Glutamatergic neuron (in vitro differentiated cells): Measurements from ENCODE around the gene ELOVL5. TPM values are rescaled to one million over a fixed set of nuclear protein-coding genes. Genes with fewer than 3 reads are reported as not detected.

Experiments used
- DNase-seq: peaks from one replicate; pipeline ENCODE4 v3.0.0; 2022
- H3K27ac Mint-ChIP-seq: one replicate; pipeline ENCODE4 v1.8.0; 2020; ENCODE audit warnings: mild to moderate bottlenecking, mixed read lengths, inconsistent platforms; ENCODE audit not compliant: unreplicated experiment
- H3K27me3 Mint-ChIP-seq: one replicate; pipeline ENCODE4 v1.8.0; 2020; ENCODE audit warnings: mild to moderate bottlenecking, moderate library complexity, mixed read lengths, inconsistent platforms; ENCODE audit not compliant: unreplicated experiment
- H3K36me3 Mint-ChIP-seq: one replicate; pipeline ENCODE4 v1.8.0; 2020; ENCODE audit warnings: mild to moderate bottlenecking, mixed read lengths, inconsistent platforms; ENCODE audit not compliant: unreplicated experiment
- H3K4me1 Mint-ChIP-seq: one replicate; pipeline ENCODE4 v1.8.0; 2020; ENCODE audit warnings: mild to moderate bottlenecking, low read depth, mixed read lengths, inconsistent platforms; ENCODE audit not compliant: unreplicated experiment
- H3K4me3 Mint-ChIP-seq: one replicate; pipeline ENCODE4 v1.8.0; 2020; ENCODE audit warnings: mild to moderate bottlenecking, mixed read lengths, inconsistent platforms; ENCODE audit not compliant: unreplicated experiment
- H3K9me3 Mint-ChIP-seq: one replicate; pipeline ENCODE4 v1.8.0; 2020; ENCODE audit warnings: mild to moderate bottlenecking, moderate library complexity, mixed read lengths, inconsistent platforms; ENCODE audit not compliant: unreplicated experiment
- total RNA-seq: library from RNA; stranded (reverse); fragmentation: NEBNext Ultra II Directional; extraction: Animal tissue kit (Norgen Biotek cat#: 25700); gene quantifications from one replicate; pipeline ENCODE4 v1.2.1, GENCODE V29; 2021; ENCODE audit not compliant: unreplicated experiment
- TF ChIP-seq, protein P1 (sequence below): fragments of 200-600 bp; sonication (generic); IDR thresholded peaks from one replicate; pipeline ENCODE4 v1.5.0; 2021; ENCODE audit not compliant: partially characterized antibody, unreplicated experiment

ELOVL5 gene
- total RNA-seq, 1 donor from 2014 or later: 97.2 TPM

GRCh38 chr6:53312355-53312754 is 36.4 kb downstream of the ELOVL5 start:
- Mint-ChIP-seq H3K27ac (no peak overlapping the region), H3K36me3 (no peaks in the 10 kb centered on the region), H3K9me3 (no peaks in the 10 kb centered on the region), H3K4me1 (peaks cover 51% of the 10 kb centered on the region), H3K27me3 (peaks cover under 1% of the 10 kb centered on the region), H3K4me3 (no peak overlapping the region)
- no peak for DNase-seq
- TF ChIP-seq, protein P1, sequence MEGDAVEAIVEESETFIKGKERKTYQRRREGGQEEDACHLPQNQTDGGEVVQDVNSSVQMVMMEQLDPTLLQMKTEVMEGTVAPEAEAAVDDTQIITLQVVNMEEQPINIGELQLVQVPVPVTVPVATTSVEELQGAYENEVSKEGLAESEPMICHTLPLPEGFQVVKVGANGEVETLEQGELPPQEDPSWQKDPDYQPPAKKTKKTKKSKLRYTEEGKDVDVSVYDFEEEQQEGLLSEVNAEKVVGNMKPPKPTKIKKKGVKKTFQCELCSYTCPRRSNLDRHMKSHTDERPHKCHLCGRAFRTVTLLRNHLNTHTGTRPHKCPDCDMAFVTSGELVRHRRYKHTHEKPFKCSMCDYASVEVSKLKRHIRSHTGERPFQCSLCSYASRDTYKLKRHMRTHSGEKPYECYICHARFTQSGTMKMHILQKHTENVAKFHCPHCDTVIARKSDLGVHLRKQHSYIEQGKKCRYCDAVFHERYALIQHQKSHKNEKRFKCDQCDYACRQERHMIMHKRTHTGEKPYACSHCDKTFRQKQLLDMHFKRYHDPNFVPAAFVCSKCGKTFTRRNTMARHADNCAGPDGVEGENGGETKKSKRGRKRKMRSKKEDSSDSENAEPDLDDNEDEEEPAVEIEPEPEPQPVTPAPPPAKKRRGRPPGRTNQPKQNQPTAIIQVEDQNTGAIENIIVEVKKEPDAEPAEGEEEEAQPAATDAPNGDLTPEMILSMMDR: no peak

GRCh38 chr6:53311586-53311935 is 37.2 kb downstream of the ELOVL5 start:
- no peaks in the 10 kb centered on the region for H3K27me3 Mint-ChIP-seq
- no peaks in the 10 kb centered on the region for H3K9me3 Mint-ChIP-seq
- peaks cover 51% of the 10 kb centered on the region for H3K4me1 Mint-ChIP-seq
- DNase-seq: no peak
- no peak overlapping the region for H3K4me3 Mint-ChIP-seq
- H3K36me3 Mint-ChIP-seq: no peaks in the 10 kb centered on the region
- TF ChIP-seq, protein P1: no peak
- H3K27ac Mint-ChIP-seq: no peak overlapping the region

- TF ChIP-seq, protein P1: no peak
- H3K27me3 Mint-ChIP-seq: no peaks in the 10 kb centered on the region
- no peak for DNase-seq
Observed at GRCh38 chr6:53310771-53311585, 37.8 kb downstream of the ELOVL5 start.

DNA sequence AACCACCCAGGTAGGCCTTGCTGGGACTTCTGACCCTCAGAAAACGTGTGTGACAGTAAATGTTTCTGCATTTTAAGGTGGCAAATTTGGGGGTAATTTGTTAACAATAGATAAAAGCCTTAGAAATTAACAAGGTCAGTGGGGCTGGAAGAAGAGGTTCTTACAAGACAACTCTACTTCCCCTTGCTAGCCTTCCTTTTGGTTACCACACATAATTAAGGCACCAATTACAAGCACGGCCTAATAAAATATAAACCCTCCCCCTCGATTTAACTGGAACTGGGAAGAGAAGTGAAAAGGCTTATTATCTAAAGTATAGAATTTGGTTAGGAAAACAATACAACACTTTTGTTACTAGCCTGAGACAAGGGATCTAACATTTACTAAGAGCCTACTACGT is 38.8 kb downstream of the ELOVL5 start:
- DNase-seq: no peak
- Mint-ChIP-seq H3K27me3 (no peaks in the 10 kb centered on the region), H3K4me3 (peak overlapping the region; percentile 25), H3K36me3 (no peaks in the 10 kb centered on the region), H3K9me3 (no peaks in the 10 kb centered on the region), H3K27ac (peak overlapping the region; percentile 84), H3K4me1 (peaks cover 39% of the 10 kb centered on the region)
- TF ChIP-seq, protein P1: no peak

More at GRCh38 chr6:53310771-53311585, 37.8 kb downstream of the ELOVL5 start:
- Mint-ChIP-seq H3K9me3 (no peaks in the 10 kb centered on the region), H3K27ac (peak overlapping the region; percentile 41), H3K36me3 (no peaks in the 10 kb centered on the region), H3K4me1 (peaks cover 47% of the 10 kb centered on the region), H3K4me3 (no peak overlapping the region)
